Activated T-cell treated with anti-CD3 and anti-CD28 coated beads for 4 hours (primary cell): ENCODE data around the gene ATP1B3.

Experiments
- DNase-seq: peaks from one replicate; pipeline ENCODE4 v3.0.0-alpha.2; 2020

The ATP1B3 gene

GRCh38 chr3:141860766-141861513 lies 15.5 kb upstream of the ATP1B3 start:
- DNase-seq = no peak

GRCh38 chr3:141862279-141862816 lies 14.1 kb upstream of the ATP1B3 start:
- DNase-seq = no peak

- no peak for DNase-seq
Observed at GRCh38 chr3:141863491-141863890, 13.0 kb upstream of the ATP1B3 start.

GRCh38 chr3:141864281-141864970 lies 12.0 kb upstream of the ATP1B3 start:
- DNase-seq = no peak

- no peak for DNase-seq
Observed at GRCh38 chr3:141865101-141865500, 11.3 kb upstream of the ATP1B3 start.

- DNase-seq = no peak
Observed at GRCh38 chr3:141870091-141870687, 6.3 kb upstream of the ATP1B3 start.

GRCh38 chr3:141875374-141875892 lies 1.0 kb upstream of the ATP1B3 start:
- peak; percentile 81 for DNase-seq

GRCh38 chr3:141875893-141876380 lies 506 bp upstream of the ATP1B3 start:
- DNase-seq = peak; percentile 61

- peak; percentile 63 for DNase-seq
Observed at GRCh38 chr3:141876891-141877621, 613 bp downstream of the ATP1B3 start.

GRCh38 chr3:141877911-141878310 lies 1.5 kb downstream of the ATP1B3 start:
- DNase-seq = no peak

- DNase-seq = no peak
Observed at GRCh38 chr3:141878326-141878725, 1.9 kb downstream of the ATP1B3 start.

GRCh38 chr3:141878817-141879216 lies 2.4 kb downstream of the ATP1B3 start:
- no peak for DNase-seq

- DNase-seq = no peak
Observed at GRCh38 chr3:141881702-141882101, 5.3 kb downstream of the ATP1B3 start.

GRCh38 chr3:141887051-141887450 lies 10.6 kb downstream of the ATP1B3 start:
- DNase-seq = no peak

GRCh38 chr3:141888548-141888947 lies 12.1 kb downstream of the ATP1B3 start:
- DNase-seq = peak; percentile 19

- no peak for DNase-seq
Observed at GRCh38 chr3:141894524-141895176, 18.2 kb downstream of the ATP1B3 start.

GRCh38 chr3:141895731-141896130 lies 19.3 kb downstream of the ATP1B3 start:
- DNase-seq = no peak

GRCh38 chr3:141898908-141899307 lies 22.5 kb downstream of the ATP1B3 start:
- DNase-seq = no peak

- DNase-seq = no peak
Observed at GRCh38 chr3:141900343-141900742, 23.9 kb downstream of the ATP1B3 start.

- no peak for DNase-seq
Observed at GRCh38 chr3:141901914-141902313, 25.5 kb downstream of the ATP1B3 start.

- no peak for DNase-seq
Observed at GRCh38 chr3:141904203-141904602, 27.8 kb downstream of the ATP1B3 start.

- no peak for DNase-seq
Observed at GRCh38 chr3:141905129-141905528, 28.7 kb downstream of the ATP1B3 start.
